Posterior cingulate gyrus (tissue), 11 donors: ENCODE data around the gene MUSTN1.

Source experiments
- DNase-seq, 10 donors: peaks; one replicate each; pipeline versions ENCODE4 v3.0.0 to v3.0.0-alpha.2; 2020 to 2021; ENCODE audit warnings: mixed read lengths in 3 of 10
- intact Hi-C: fragments of 100-400 bp; cut with DNase I; formaldehyde crosslinking; loops from one replicate; pipeline ENCODE4 v1.15.1; 2023

MUSTN1 gene

GRCh38 chr3:52856666-52857065 lies 21.8 kb upstream of the MUSTN1 start:
- intact Hi-C loops, result no loop called here

GRCh38 chr3:52854013-52854412 lies 19.2 kb upstream of the MUSTN1 start:
- intact Hi-C loops, result no loop called here

More at GRCh38 chr3:52856666-52857065, 21.8 kb upstream of the MUSTN1 start:
- DNase-seq, result peak in 1 of 10 donors; percentile 13

GRCh38 chr3:52852419-52852818 lies 17.6 kb upstream of the MUSTN1 start:
- intact Hi-C loops, result no loop called here
- no peak for DNase-seq

More at GRCh38 chr3:52854013-52854412, 19.2 kb upstream of the MUSTN1 start:
- no peak for DNase-seq

- peak in 3 of 10 donors; percentile 25 to 35 (median 35) for DNase-seq
- intact Hi-C loops, result loop anchor here (2.0 kb wide), 1 partner anchor 221 kb away; no protein-coding TSS in a partner anchor
These were observed 16.5 kb upstream of the MUSTN1 start for GRCh38 chr3:52851348-52851747.

- DNase-seq, result peak in 3 of 10 donors; percentile 57 to 72 (median 59)
- intact Hi-C loops, result loop anchor here (2.0 kb wide), 1 partner anchor 223 kb away; no protein-coding TSS in a partner anchor
These were observed 14.8 kb upstream of the MUSTN1 start for GRCh38 chr3:52849656-52850055.

- peak in 3 of 10 donors; percentile 70 to 86 (median 81) for DNase-seq
- intact Hi-C loops, result no loop called here
These were observed 13.8 kb upstream of the MUSTN1 start for GRCh38 chr3:52848617-52849016.

- intact Hi-C loops, result no loop called here
- peak in 3 of 10 donors; percentile 35 to 63 (median 40) for DNase-seq
These were observed 12.9 kb upstream of the MUSTN1 start for GRCh38 chr3:52847726-52848125.

GRCh38 chr3:52847241-52847640 lies 12.4 kb upstream of the MUSTN1 start:
- peak in 3 of 10 donors; percentile 45 to 55 (median 49) for DNase-seq
- intact Hi-C loops, result no loop called here

GRCh38 chr3:52846432-52846965 lies 11.7 kb upstream of the MUSTN1 start:
- intact Hi-C loops, result no loop called here
- DNase-seq, result peak in 5 of 10 donors; percentile 34 to 85 (median 64)

GRCh38 chr3:52845691-52846431 lies 11.0 kb upstream of the MUSTN1 start:
- peak in 5 of 10 donors; percentile 42 to 67 (median 46) for DNase-seq
- intact Hi-C loops, result loop anchor here (1.0 kb wide), 1 partner anchor 88 kb away; no protein-coding TSS in a partner anchor

GRCh38 chr3:52845157-52845556 lies 10.3 kb upstream of the MUSTN1 start:
- intact Hi-C loops, result loop anchor here (1.0 kb wide), 1 partner anchor 89 kb away; no protein-coding TSS in a partner anchor
- DNase-seq, result peak in 8 of 10 donors; percentile 29 to 93 (median 56)

GRCh38 chr3:52844290-52844975 lies 9.6 kb upstream of the MUSTN1 start:
- intact Hi-C loops, result no loop called here

GRCh38 chr3:52843881-52844280 lies 9.1 kb upstream of the MUSTN1 start:
- peak in 3 of 10 donors; percentile 9 to 33 (median 24) for DNase-seq
- intact Hi-C loops, result loop anchor here (2.0 kb wide), 1 partner anchor 39 kb away; no protein-coding TSS in a partner anchor

More at GRCh38 chr3:52844290-52844975, 9.6 kb upstream of the MUSTN1 start:
- DNase-seq, result peak in 3 of 10 donors; percentile 39 to 55 (median 54)

GRCh38 chr3:52843108-52843865 lies 8.5 kb upstream of the MUSTN1 start:
- intact Hi-C loops, result loop anchor here (2.0 kb wide), 1 partner anchor 40 kb away; no protein-coding TSS in a partner anchor
- DNase-seq, result peak in 3 of 10 donors; percentile 22 to 40 (median 24)

- intact Hi-C loops, result loop anchor here (2.0 kb wide), 1 partner anchor 40 kb away; no protein-coding TSS in a partner anchor
- DNase-seq, result peak in 3 of 10 donors; percentile 35 to 53 (median 50)
These were observed 7.6 kb upstream of the MUSTN1 start for GRCh38 chr3:52842424-52842823.

- intact Hi-C loops, result loop anchor here (2.0 kb wide), 1 partner anchor 41 kb away; no protein-coding TSS in a partner anchor
These were observed 7.1 kb upstream of the MUSTN1 start for GRCh38 chr3:52841981-52842340.

GRCh38 chr3:52841211-52841980 lies 6.6 kb upstream of the MUSTN1 start:
- intact Hi-C loops, result no loop called here
- peak in 3 of 10 donors; percentile 70 to 78 (median 72) for DNase-seq

More at GRCh38 chr3:52841981-52842340, 7.1 kb upstream of the MUSTN1 start:
- peak in 3 of 10 donors; percentile 66 to 78 (median 67) for DNase-seq

- DNase-seq, result peak in 3 of 10 donors; percentile 51 to 75 (median 56)
- intact Hi-C loops, result no loop called here
These were observed 5.2 kb upstream of the MUSTN1 start for GRCh38 chr3:52839892-52840545.
